Measurements from ENCODE around the gene EBI3. TPM values are rescaled to one million over a fixed set of nuclear protein-coding genes. Genes with fewer than 3 reads are reported as not detected.
A peak's percentile ranks its signal among the peaks of the same experiment; 100 is the strongest.
"Not testable (repeated sequence)": the region's sequence is repeated elsewhere in the genome, so short reads cannot be mapped to it uniquely, and the experiment has no call there.

The EBI3 gene
- total and polyA plus RNA-seq, 7 experiments from 2014 or later, result 0.44 to 8.8 TPM; not detected in 5

DNA sequence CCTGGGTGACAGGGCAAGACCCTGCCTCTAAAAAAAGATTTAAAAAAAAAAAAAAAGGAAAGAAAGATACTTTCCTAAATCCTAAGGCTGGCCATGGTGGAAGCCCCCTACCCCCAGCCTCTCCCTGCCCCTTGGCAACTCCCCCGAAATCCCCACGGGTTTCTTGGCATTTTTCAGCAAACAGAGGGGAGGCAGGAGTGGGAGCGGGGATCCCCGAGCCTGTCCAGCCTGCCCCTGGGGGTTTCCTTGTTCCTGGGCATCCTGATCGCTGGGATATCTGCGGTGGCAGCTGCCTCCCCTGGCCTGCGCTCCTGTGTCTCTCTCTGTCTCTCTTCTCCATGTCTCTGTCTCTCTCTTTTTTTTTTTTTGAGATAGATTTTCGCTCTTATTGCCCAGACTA lies 3.4 kb upstream of the EBI3 start:
- H3K9me3 ChIP-seq (ENCODE audit: control insufficient read depth in 2 of 3, low read length in 3 of 3), result no peaks in the 10 kb centered on the region
- H3K36me3 Mint-ChIP-seq, result peaks cover 0 to 4% (median 0%) of the 10 kb centered on the region in 5 donors
- H3K4me1 ChIP-seq (ENCODE audit: control insufficient read depth in 2 of 2, insufficient read depth in 2 of 2, low read length in 2 of 2), result no peaks in the 10 kb centered on the region
- no peaks in the 10 kb centered on the region for H3K36me3 ChIP-seq (ENCODE audit: control insufficient read depth in 2 of 3, insufficient read depth in 3 of 3, low read length in 3 of 3)
- ChIA-PET CTCF (no interaction called here), POLR2A (no interaction called here)
- H3K9me3 Mint-ChIP-seq, result peaks cover 0 to 2% (median 0%) of the 10 kb centered on the region in 11 donors
- DNase-seq, result no peak
- H3K4me1 Mint-ChIP-seq, result peaks cover 0 to 7% (median 0%) of the 10 kb centered on the region in 7 donors
- H3K27ac Mint-ChIP-seq, result peak overlapping the region in 1 of 9 donors; percentile 22
- no peak overlapping the region for H3K27ac ChIP-seq (ENCODE audit: low read depth, low read length)
- H3K27me3 Mint-ChIP-seq, result peaks cover 2 to 11% (median 4%) of the 10 kb centered on the region in 5 donors
- intact Hi-C loops (cut with micrococcal nuclease), result no loop called here
- H3K4me3 ChIP-seq (ENCODE audit: low read length), result no peak overlapping the region
- peaks cover 0 to 4% of the 10 kb centered on the region in 2 donors for H3K27me3 ChIP-seq (ENCODE audit: control insufficient read depth in 2 of 2, insufficient read depth in 2 of 2, low read length in 2 of 2)
- H3K4me3 Mint-ChIP-seq, result no peak overlapping the region
- ATAC-seq, result no peak

DNA sequence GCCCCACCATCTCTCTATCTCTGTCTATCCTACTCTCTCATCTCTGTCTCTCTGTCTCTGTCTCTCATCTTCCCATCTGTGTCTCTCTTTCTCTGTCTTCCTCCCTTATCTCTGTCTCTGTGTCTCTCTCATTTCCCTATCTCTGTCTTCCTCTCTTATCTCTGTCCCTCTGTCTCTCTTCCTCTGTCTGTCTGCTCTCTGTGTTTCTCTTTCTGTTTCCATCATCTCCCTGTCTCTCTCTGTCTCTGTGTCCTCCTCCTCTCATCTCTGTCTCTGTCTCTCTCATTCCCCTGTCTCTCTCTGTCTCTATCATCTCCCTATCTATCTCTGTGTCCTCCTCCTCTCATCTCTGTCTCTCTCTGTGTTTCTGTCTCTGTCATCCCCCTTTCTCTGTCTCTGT lies 1.6 kb upstream of the EBI3 start:
- H3K27me3 ChIP-seq (ENCODE audit: control insufficient read depth in 2 of 2, insufficient read depth in 2 of 2, low read length in 2 of 2), result peaks cover 0 to 4% of the 10 kb centered on the region in 2 donors
- H3K9me3 ChIP-seq (ENCODE audit: control insufficient read depth in 2 of 3, low read length in 3 of 3), result no peaks in the 10 kb centered on the region
- peaks cover 0 to 7% (median 0%) of the 10 kb centered on the region in 7 donors for H3K4me1 Mint-ChIP-seq
- no peak for ATAC-seq
- H3K27ac ChIP-seq (ENCODE audit: low read depth, low read length), result no peak overlapping the region
- no peak overlapping the region for H3K4me3 Mint-ChIP-seq
- CTCF ChIA-PET, result interaction anchor here (0.7 kb wide), 1 partner anchor 508 kb away, joined by 3 read pairs; no protein-coding TSS in a partner anchor
- DNase-seq, result no peak
- H3K27me3 Mint-ChIP-seq, result peaks cover 2 to 11% (median 5%) of the 10 kb centered on the region in 5 donors
- peaks cover 0 to 4% (median 0%) of the 10 kb centered on the region in 5 donors for H3K36me3 Mint-ChIP-seq
- no peaks in the 10 kb centered on the region for H3K4me1 ChIP-seq (ENCODE audit: control insufficient read depth in 2 of 2, insufficient read depth in 2 of 2, low read length in 2 of 2)
- no peak overlapping the region for H3K4me3 ChIP-seq (ENCODE audit: low read length)
- H3K27ac Mint-ChIP-seq, result no peak overlapping the region
- H3K9me3 Mint-ChIP-seq, result no peaks in the 10 kb centered on the region
- POLR2A ChIA-PET, result no interaction called here
- H3K36me3 ChIP-seq (ENCODE audit: control insufficient read depth in 2 of 3, insufficient read depth in 3 of 3, low read length in 3 of 3), result no peaks in the 10 kb centered on the region
- intact Hi-C loops (cut with micrococcal nuclease), result no loop called here

DNA sequence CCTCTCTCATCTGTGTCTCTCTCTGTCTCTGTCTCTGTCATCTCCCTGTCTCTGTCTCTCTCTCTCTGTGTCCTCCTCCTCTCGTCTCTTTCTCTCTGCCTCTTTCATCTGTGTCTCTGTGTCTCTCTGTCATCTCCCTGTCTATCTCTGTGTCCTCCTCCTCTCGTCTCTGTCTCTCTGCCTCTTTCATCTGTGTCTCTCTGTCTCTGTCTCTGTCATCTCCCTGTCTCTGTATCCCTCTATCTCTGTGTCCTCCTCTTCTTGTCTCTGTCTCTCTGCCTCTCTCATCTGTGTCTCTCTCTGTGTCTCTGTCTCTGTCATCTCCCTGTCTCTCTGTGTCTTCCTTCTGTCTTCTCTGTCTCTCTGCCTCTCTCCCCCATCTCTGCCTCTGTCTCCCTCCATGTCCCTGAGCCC lies 551 bp upstream of the EBI3 start:
- CTCF ChIA-PET, result no interaction called here

DNA sequence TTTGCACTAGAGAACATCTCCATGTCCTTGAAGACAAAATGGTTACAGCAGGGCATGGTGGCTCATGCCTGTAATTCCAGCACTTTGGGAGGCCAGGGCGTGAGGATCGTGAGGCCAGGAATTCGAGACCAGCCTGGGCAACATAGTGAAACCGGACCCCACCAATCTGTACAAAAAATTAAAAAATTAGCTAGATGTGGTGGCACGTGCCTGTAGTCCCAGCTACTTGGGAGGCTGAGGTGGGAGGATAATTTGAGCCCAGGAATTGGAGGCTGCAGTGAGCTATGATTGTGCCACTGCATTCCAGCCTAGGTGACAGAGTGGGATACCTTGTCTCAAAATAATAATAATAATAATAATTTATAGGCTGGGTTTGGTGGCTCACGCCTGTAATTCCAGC lies 914 bp downstream of the EBI3 start:
- H3K9me3 Mint-ChIP-seq; DNase-seq; intact Hi-C loops (cut with micrococcal nuclease); CTCF ChIA-PET; H3K4me3 ChIP-seq (ENCODE audit: low read length); ATAC-seq; H3K27ac ChIP-seq (ENCODE audit: low read depth, low read length); H3K9me3 ChIP-seq (ENCODE audit: control insufficient read depth in 2 of 3, low read length in 3 of 3); H3K27ac Mint-ChIP-seq; H3K36me3 Mint-ChIP-seq; H3K36me3 ChIP-seq (ENCODE audit: control insufficient read depth in 2 of 3, insufficient read depth in 3 of 3, low read length in 3 of 3); H3K27me3 ChIP-seq (ENCODE audit: control insufficient read depth in 2 of 2, insufficient read depth in 2 of 2, low read length in 2 of 2); H3K4me1 ChIP-seq (ENCODE audit: control insufficient read depth in 2 of 2, insufficient read depth in 2 of 2, low read length in 2 of 2); POLR2A ChIA-PET; H3K4me3 Mint-ChIP-seq: not testable (repeated sequence)
- Mint-ChIP-seq H3K4me1 (peaks cover 0 to 11% (median 0%) of the 10 kb centered on the region in 7 donors), H3K27me3 (peaks cover 2 to 25% (median 6%) of the 10 kb centered on the region in 5 donors)

More for the DNA sequence above, 551 bp upstream of the EBI3 start:
- Mint-ChIP-seq H3K4me3 (no peak overlapping the region), H3K4me1 (peaks cover 0 to 11% (median 0%) of the 10 kb centered on the region in 7 donors), H3K36me3 (peaks cover 0 to 4% (median 0%) of the 10 kb centered on the region in 5 donors), H3K27ac (no peak overlapping the region), H3K9me3 (no peaks in the 10 kb centered on the region), H3K27me3 (peaks cover 2 to 15% (median 6%) of the 10 kb centered on the region in 5 donors)
- Histone ChIP-seq H3K4me3 (ENCODE audit: low read length) (no peak overlapping the region), H3K9me3 (ENCODE audit: control insufficient read depth in 2 of 3, low read length in 3 of 3) (no peaks in the 10 kb centered on the region), H3K27ac (ENCODE audit: low read depth, low read length) (no peak overlapping the region), H3K27me3 (ENCODE audit: control insufficient read depth in 2 of 2, insufficient read depth in 2 of 2, low read length in 2 of 2) (peaks cover 0 to 4% of the 10 kb centered on the region in 2 donors), H3K36me3 (ENCODE audit: control insufficient read depth in 2 of 3, insufficient read depth in 3 of 3, low read length in 3 of 3) (no peaks in the 10 kb centered on the region), H3K4me1 (ENCODE audit: control insufficient read depth in 2 of 2, insufficient read depth in 2 of 2, low read length in 2 of 2) (no peaks in the 10 kb centered on the region)
- ATAC-seq (no peak), DNase-seq (no peak)
- POLR2A ChIA-PET, result no interaction called here
- intact Hi-C loops (cut with micrococcal nuclease), result no loop called here

DNA sequence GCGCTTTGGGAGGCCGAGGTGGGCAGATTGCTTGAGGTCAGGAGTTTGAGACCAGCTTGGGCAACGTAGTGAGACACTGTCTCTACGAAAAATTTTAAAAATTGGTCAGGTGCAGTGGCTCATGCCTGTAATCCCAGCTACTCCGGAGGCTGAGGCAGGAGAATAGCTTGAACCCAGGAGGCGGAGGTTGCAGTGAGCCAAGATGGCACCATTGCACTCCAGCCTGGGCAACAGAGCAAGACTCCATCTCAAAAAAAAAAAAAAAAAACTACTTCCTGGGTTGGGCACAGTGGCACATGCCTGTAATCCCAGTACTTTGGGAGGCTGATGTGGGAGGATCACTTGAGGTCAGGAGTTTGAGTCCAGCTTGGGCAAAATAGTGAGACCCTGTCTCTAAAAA lies 2.2 kb downstream of the EBI3 start:
- intact Hi-C loops (cut with micrococcal nuclease); DNase-seq: not testable (repeated sequence)

DNA sequence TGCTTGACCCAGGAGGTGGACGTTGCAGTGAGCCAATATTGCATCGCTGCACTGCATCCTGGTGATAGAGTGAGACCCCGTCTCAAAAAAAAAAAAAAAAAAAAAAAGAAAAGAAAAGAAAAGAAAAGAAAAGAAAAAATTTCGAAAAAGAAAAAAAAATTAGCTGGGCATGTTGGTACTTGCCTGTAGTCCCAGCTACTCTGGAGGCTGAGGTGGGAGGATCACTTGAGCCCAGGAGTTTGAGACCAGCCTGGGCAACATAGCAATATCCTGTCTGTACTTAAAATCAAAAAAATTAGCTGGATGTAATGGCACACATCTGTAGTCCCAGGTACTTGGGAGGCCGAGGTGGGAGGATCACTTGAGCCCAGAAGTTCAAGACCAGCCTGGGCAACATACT lies 2.8 kb downstream of the EBI3 start:
- H3K27ac Mint-ChIP-seq; H3K27ac ChIP-seq (ENCODE audit: low read depth, low read length); POLR2A ChIA-PET: not testable (repeated sequence)

More for the DNA sequence above, 2.2 kb downstream of the EBI3 start:
- H3K27ac Mint-ChIP-seq; H3K9me3 ChIP-seq (ENCODE audit: control insufficient read depth in 2 of 3, low read length in 3 of 3); H3K4me3 Mint-ChIP-seq; POLR2A ChIA-PET; H3K27ac ChIP-seq (ENCODE audit: low read depth, low read length); H3K36me3 ChIP-seq (ENCODE audit: control insufficient read depth in 2 of 3, insufficient read depth in 3 of 3, low read length in 3 of 3); H3K36me3 Mint-ChIP-seq; H3K4me3 ChIP-seq (ENCODE audit: low read length); H3K9me3 Mint-ChIP-seq; H3K27me3 ChIP-seq (ENCODE audit: control insufficient read depth in 2 of 2, insufficient read depth in 2 of 2, low read length in 2 of 2); ATAC-seq; H3K4me1 ChIP-seq (ENCODE audit: control insufficient read depth in 2 of 2, insufficient read depth in 2 of 2, low read length in 2 of 2): not testable (repeated sequence)
- CTCF ChIA-PET, result interaction anchor here (0.8 kb wide), 1 partner anchor 74 kb away, joined by 3 read pairs; no protein-coding TSS in a partner anchor
- Mint-ChIP-seq H3K4me1 (peaks cover 0 to 11% (median 0%) of the 10 kb centered on the region in 7 donors), H3K27me3 (peaks cover 0 to 25% (median 6%) of the 10 kb centered on the region in 5 donors)

DNA sequence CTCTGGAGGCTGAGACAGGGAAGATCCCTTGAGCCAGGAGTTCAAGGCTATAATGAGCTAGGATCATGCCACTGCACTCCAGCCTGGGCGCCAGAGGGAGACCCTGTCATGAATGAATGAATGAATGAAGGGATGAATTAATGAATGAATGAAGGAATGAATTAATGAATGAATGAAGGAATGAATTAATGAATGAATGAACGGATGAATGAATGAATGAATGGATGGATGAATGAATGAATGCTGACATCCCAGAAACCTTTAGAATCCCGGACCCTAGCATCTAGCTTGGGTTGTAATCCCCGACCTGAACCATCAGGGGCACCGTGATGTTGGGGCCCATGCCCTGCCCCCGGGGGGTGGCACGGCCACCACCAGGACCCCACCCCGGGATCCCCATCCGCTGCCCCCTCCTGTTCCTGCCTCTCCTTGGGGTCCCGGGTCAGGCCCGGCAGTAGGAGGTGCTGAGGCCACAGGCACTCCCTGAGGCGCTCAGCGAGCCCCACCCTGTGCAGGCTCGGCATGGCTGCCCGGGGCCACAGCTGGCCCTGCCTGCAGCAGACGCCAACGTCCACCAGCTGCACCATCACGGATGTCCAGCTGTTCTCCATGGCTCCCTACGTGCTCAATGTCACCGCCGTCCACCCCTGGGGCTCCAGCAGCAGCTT lies 3.4 kb downstream of the EBI3 start:
- peaks cover 0 to 11% (median 0%) of the 10 kb centered on the region in 7 donors for H3K4me1 Mint-ChIP-seq
- DNase-seq (no peak), ATAC-seq (no peak)
- ChIA-PET CTCF (no interaction called here), POLR2A (no interaction called here)
- no peaks in the 10 kb centered on the region for H3K4me1 ChIP-seq (ENCODE audit: control insufficient read depth in 2 of 2, insufficient read depth in 2 of 2, low read length in 2 of 2)
- H3K27ac ChIP-seq (ENCODE audit: low read depth, low read length), result no peak overlapping the region
- peaks cover 0 to 25% (median 6%) of the 10 kb centered on the region in 5 donors for H3K27me3 Mint-ChIP-seq
- intact Hi-C loops (cut with micrococcal nuclease), result no loop called here
- H3K27ac Mint-ChIP-seq, result no peak overlapping the region
- no peaks in the 10 kb centered on the region for H3K9me3 Mint-ChIP-seq
- H3K4me3 ChIP-seq (ENCODE audit: low read length), result no peak overlapping the region
- H3K4me3 Mint-ChIP-seq, result no peak overlapping the region
- H3K9me3 ChIP-seq (ENCODE audit: control insufficient read depth in 2 of 3, low read length in 3 of 3), result no peaks in the 10 kb centered on the region
- H3K36me3 ChIP-seq (ENCODE audit: control insufficient read depth in 2 of 3, insufficient read depth in 3 of 3, low read length in 3 of 3), result no peaks in the 10 kb centered on the region
- peaks cover 0 to 4% of the 10 kb centered on the region in 2 donors for H3K27me3 ChIP-seq (ENCODE audit: control insufficient read depth in 2 of 2, insufficient read depth in 2 of 2, low read length in 2 of 2)
- peaks cover 0 to 4% (median 0%) of the 10 kb centered on the region in 5 donors for H3K36me3 Mint-ChIP-seq

More for the DNA sequence above, 2.8 kb downstream of the EBI3 start:
- H3K4me3 Mint-ChIP-seq; intact Hi-C loops (cut with micrococcal nuclease); H3K9me3 Mint-ChIP-seq; DNase-seq; H3K4me1 ChIP-seq (ENCODE audit: control insufficient read depth in 2 of 2, insufficient read depth in 2 of 2, low read length in 2 of 2); ATAC-seq; H3K36me3 ChIP-seq (ENCODE audit: control insufficient read depth in 2 of 3, insufficient read depth in 3 of 3, low read length in 3 of 3); H3K36me3 Mint-ChIP-seq; H3K27me3 ChIP-seq (ENCODE audit: control insufficient read depth in 2 of 2, insufficient read depth in 2 of 2, low read length in 2 of 2); H3K9me3 ChIP-seq (ENCODE audit: control insufficient read depth in 2 of 3, low read length in 3 of 3); H3K4me3 ChIP-seq (ENCODE audit: low read length): not testable (repeated sequence)
- H3K4me1 Mint-ChIP-seq, result peaks cover 0 to 11% (median 0%) of the 10 kb centered on the region in 7 donors
- CTCF ChIA-PET, result interaction anchor here (0.8 kb wide), 1 partner anchor 74 kb away, joined by 3 read pairs; no protein-coding TSS in a partner anchor
- peaks cover 0 to 25% (median 6%) of the 10 kb centered on the region in 5 donors for H3K27me3 Mint-ChIP-seq

Data from naive thymus-derived CD4-positive, alpha-beta T cell (primary cell).